ENCODE measurements around the gene WIPI1.

DNA sequence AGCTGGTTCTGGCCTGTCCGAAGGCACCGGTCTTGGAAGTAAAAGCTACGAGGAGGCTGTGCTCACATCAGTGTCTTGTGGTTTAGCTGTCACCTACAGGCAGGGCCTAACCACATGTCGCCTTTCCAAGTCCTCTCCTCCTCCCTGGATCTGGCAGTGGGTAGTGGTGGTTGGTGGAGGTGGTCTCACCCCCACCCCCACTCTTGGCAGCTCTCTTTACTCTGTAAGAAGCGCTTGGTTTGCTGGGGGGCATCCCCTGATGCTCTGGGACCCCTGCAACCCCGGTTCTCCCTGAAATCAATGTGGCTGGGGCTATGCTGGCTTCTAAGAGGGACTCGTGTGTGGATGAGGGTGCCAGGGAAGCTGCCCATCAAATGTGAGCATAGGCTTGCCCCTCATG lies 68.3 kb downstream of the WIPI1 start:
- no peak for TF ChIP-seq POLR2AphosphoS5 (IDR thresholded peaks at IDR 0.05; ENCODE audit: borderline replicate concordance, low read depth, low read length)
- TF ChIP-seq EZH2 (IDR thresholded peaks at IDR 0.05), result no peak
- TF ChIP-seq FOXP2 (optimal IDR thresholded peaks at IDR 0.05; ENCODE audit: control extremely low read depth, extremely low read length, insufficient read depth), result no peak

All from SK-N-MC (cell line).